ENCODE data around the gene CEP72. TPM values are rescaled to one million over a fixed set of nuclear protein-coding genes. Genes with fewer than 3 reads are reported as not detected.

Gene CEP72
- total and polyA plus RNA-seq, 2 experiments from 2014 or later, result 1.7 to 2.4 TPM

- no peak for TF ChIP-seq EZH2phosphoT487 (IDR thresholded peaks at IDR 0.05; ENCODE audit: insufficient read depth, low read depth)
- TF ChIP-seq EZH2 (IDR thresholded peaks at IDR 0.05; ENCODE audit: insufficient read depth, poor library complexity, severe bottlenecking), result no peak
- no peak for DNase-seq
- Histone ChIP-seq H4K20me1 (ENCODE audit: insufficient read depth) (no peaks in the 10 kb centered on the region), H3K9ac (no peak overlapping the region), H3K4me1 (ENCODE audit: insufficient read depth) (no peaks in the 10 kb centered on the region), H3K27me3 (replicated peaks; ENCODE audit: insufficient read depth) (no peaks in the 10 kb centered on the region), H3F3A (ENCODE audit: insufficient read depth) (no peaks in the 10 kb centered on the region), H3K4me3 (no peak overlapping the region), H3K9me2 (ENCODE audit: insufficient read depth) (no peaks in the 10 kb centered on the region), H3K79me2 (ENCODE audit: insufficient read depth) (peaks cover 10% of the 10 kb centered on the region), H3K9me3 (ENCODE audit: low read depth) (no peaks in the 10 kb centered on the region), H2AFZ (no peak overlapping the region), H3K36me3 (ENCODE audit: low read depth) (no peaks in the 10 kb centered on the region), H3K4me2 (ENCODE audit: unreplicated experiment) (no peak overlapping the region), H3K27ac (no peak overlapping the region)
- WGBS, 2 experiments (ENCODE audit: low coverage in 1 of 2, low lambda C conversion rate in 2 of 2, missing lambda C conversion rate in 2 of 2), result 86 to 93% methylated on average over 8 of the region's 8 CpGs
- in situ Hi-C loops (cut with MboI), result no loop called here
Observed at GRCh38 chr5:620586-621180, 8.5 kb downstream of the CEP72 start.

- H2AFZ ChIP-seq, result no peak overlapping the region
- no peaks in the 10 kb centered on the region for H3K9me3 ChIP-seq (ENCODE audit: low read depth)
- H3K4me2 ChIP-seq (ENCODE audit: unreplicated experiment), result no peak overlapping the region
- H3K36me3 ChIP-seq (ENCODE audit: low read depth), result no peaks in the 10 kb centered on the region
- no peak for TF ChIP-seq EZH2 (IDR thresholded peaks at IDR 0.05; ENCODE audit: insufficient read depth, poor library complexity, severe bottlenecking)
- TF ChIP-seq EZH2phosphoT487 (IDR thresholded peaks at IDR 0.05; ENCODE audit: insufficient read depth, low read depth), result no peak
- no peak overlapping the region for H3K9ac ChIP-seq
- H3K79me2 ChIP-seq (ENCODE audit: insufficient read depth), result peaks cover 3% of the 10 kb centered on the region
- no peaks in the 10 kb centered on the region for H4K20me1 ChIP-seq (ENCODE audit: insufficient read depth)
- WGBS, 2 experiments (ENCODE audit: low coverage in 1 of 2, low lambda C conversion rate in 2 of 2, missing lambda C conversion rate in 2 of 2), result 92 to 97% methylated on average over 16 of the region's 16 CpGs
- H3F3A ChIP-seq (ENCODE audit: insufficient read depth), result no peaks in the 10 kb centered on the region
- no peaks in the 10 kb centered on the region for H3K9me2 ChIP-seq (ENCODE audit: insufficient read depth)
- H3K27ac ChIP-seq, result no peak overlapping the region
- no peaks in the 10 kb centered on the region for H3K4me1 ChIP-seq (ENCODE audit: insufficient read depth)
- no peak overlapping the region for H3K4me3 ChIP-seq
- in situ Hi-C loops (cut with MboI), result no loop called here
- H3K27me3 ChIP-seq (replicated peaks; ENCODE audit: insufficient read depth), result no peaks in the 10 kb centered on the region
- no peak for DNase-seq
Observed at GRCh38 chr5:621341-621761, 9.2 kb downstream of the CEP72 start.

- 96 to 97% methylated on average over 9 of the region's 9 CpGs for WGBS, 2 experiments (ENCODE audit: low coverage in 1 of 2, low lambda C conversion rate in 2 of 2, missing lambda C conversion rate in 2 of 2)
- H3K27me3 ChIP-seq (replicated peaks; ENCODE audit: insufficient read depth), result no peaks in the 10 kb centered on the region
- no peak overlapping the region for H3K4me2 ChIP-seq (ENCODE audit: unreplicated experiment)
- H2AFZ ChIP-seq, result no peak overlapping the region
- H3K27ac ChIP-seq, result no peak overlapping the region
- no peaks in the 10 kb centered on the region for H3K9me3 ChIP-seq (ENCODE audit: low read depth)
- no peak overlapping the region for H3K9ac ChIP-seq
- no peaks in the 10 kb centered on the region for H3K9me2 ChIP-seq (ENCODE audit: insufficient read depth)
- no peaks in the 10 kb centered on the region for H3K4me1 ChIP-seq (ENCODE audit: insufficient read depth)
- H4K20me1 ChIP-seq (ENCODE audit: insufficient read depth), result no peaks in the 10 kb centered on the region
- H3K79me2 ChIP-seq (ENCODE audit: insufficient read depth), result no peaks in the 10 kb centered on the region
- H3K36me3 ChIP-seq (ENCODE audit: low read depth), result no peaks in the 10 kb centered on the region
- no peak for DNase-seq
- no peak overlapping the region for H3K4me3 ChIP-seq
- H3F3A ChIP-seq (ENCODE audit: insufficient read depth), result no peaks in the 10 kb centered on the region
- in situ Hi-C loops (cut with MboI), result no loop called here
- TF ChIP-seq EZH2 (IDR thresholded peaks at IDR 0.05; ENCODE audit: insufficient read depth, poor library complexity, severe bottlenecking) (no peak), EZH2phosphoT487 (IDR thresholded peaks at IDR 0.05; ENCODE audit: insufficient read depth, low read depth) (no peak)
Observed at GRCh38 chr5:622359-622758, 10.2 kb downstream of the CEP72 start.

- Histone ChIP-seq H3K4me3 (no peak overlapping the region), H3K27ac (no peak overlapping the region), H3F3A (ENCODE audit: insufficient read depth) (no peaks in the 10 kb centered on the region), H3K36me3 (ENCODE audit: low read depth) (no peaks in the 10 kb centered on the region), H3K4me1 (ENCODE audit: insufficient read depth) (no peaks in the 10 kb centered on the region), H3K79me2 (ENCODE audit: insufficient read depth) (no peaks in the 10 kb centered on the region), H3K9me3 (ENCODE audit: low read depth) (no peaks in the 10 kb centered on the region), H3K9me2 (ENCODE audit: insufficient read depth) (no peaks in the 10 kb centered on the region), H4K20me1 (ENCODE audit: insufficient read depth) (no peaks in the 10 kb centered on the region), H3K9ac (no peak overlapping the region), H3K4me2 (ENCODE audit: unreplicated experiment) (no peak overlapping the region), H2AFZ (no peak overlapping the region), H3K27me3 (replicated peaks; ENCODE audit: insufficient read depth) (no peaks in the 10 kb centered on the region)
- in situ Hi-C loops (cut with MboI), result no loop called here
- WGBS, 2 experiments (ENCODE audit: low coverage in 1 of 2, low lambda C conversion rate in 2 of 2, missing lambda C conversion rate in 2 of 2), result 95% methylated on average over 30 to 31 of the region's 31 CpGs
- DNase-seq, result no peak
- TF ChIP-seq EZH2phosphoT487 (IDR thresholded peaks at IDR 0.05; ENCODE audit: insufficient read depth, low read depth), result no peak
Observed at GRCh38 chr5:622946-623522, 10.9 kb downstream of the CEP72 start.

Data from GM23248 (cell line).